Testis (tissue), 2 donors: ENCODE results near the gene ALOXE3.
A peak's percentile ranks its signal among the peaks of the same experiment; 100 is the strongest.

Source experiments
- POLR2A ChIP-seq: fragments of 450-650 bp; IDR thresholded peaks from one replicate; pipeline ENCODE4 v1.6.1; 2017; ENCODE audit warnings: antibody characterized with exemption, mild to moderate bottlenecking, moderate library complexity
- TF ChIP-seq, protein P1 (sequence below), 3 experiments: fragments of 450-650 bp in 2 of 3; fragments of 200-600 bp in 1 of 3; sonication (generic) in 1 of 3; IDR thresholded peaks; one replicate each; pipeline ENCODE4 v1.5.1; 2016 to 2019; ENCODE audit warnings: antibody characterized with exemption in 3 of 3, mild to moderate bottlenecking in 2 of 3, moderate library complexity in 1 of 3

DNA sequence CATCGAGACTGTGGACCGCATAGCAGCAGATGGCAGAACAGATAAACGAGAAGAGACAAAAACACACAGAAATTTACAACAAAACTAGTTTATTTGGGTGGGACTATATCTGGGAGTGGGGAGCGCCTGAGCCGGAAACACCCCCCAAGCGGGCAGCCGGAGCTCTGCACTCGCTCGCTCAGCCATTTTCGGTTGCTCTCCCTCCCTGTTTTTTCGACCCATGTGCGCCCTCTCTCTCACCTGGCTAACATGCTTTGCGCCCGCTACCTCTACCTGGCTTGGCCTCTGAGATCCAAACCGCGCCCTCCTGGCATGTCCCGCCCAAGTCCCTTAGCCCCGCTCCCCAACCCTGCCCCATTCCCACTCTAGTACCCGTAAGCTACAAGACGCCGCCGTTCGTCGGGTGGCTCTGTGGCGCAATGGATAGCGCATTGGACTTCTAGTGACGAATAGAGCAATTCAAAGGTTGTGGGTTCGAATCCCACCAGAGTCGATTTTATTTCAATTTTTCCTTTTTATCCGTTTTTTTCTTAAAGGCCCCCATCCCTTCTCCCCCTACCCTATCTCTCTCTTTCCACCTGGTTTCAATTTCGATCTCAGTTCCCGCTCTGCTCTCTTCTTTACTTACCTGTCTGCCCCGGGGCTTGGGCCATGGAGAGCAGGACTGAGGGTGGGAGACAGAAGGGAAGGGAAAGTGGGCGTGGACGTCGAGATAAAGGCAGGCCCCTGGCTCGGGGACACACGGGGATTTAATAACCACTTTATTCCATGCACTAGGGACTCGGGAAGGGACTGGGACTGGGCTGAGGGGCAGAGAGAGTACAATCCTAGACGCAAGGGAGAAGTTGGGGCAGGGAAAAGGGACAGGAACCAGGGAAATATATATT, 2.4 kb upstream of the ALOXE3 start:
- TF ChIP-seq, protein P1, sequence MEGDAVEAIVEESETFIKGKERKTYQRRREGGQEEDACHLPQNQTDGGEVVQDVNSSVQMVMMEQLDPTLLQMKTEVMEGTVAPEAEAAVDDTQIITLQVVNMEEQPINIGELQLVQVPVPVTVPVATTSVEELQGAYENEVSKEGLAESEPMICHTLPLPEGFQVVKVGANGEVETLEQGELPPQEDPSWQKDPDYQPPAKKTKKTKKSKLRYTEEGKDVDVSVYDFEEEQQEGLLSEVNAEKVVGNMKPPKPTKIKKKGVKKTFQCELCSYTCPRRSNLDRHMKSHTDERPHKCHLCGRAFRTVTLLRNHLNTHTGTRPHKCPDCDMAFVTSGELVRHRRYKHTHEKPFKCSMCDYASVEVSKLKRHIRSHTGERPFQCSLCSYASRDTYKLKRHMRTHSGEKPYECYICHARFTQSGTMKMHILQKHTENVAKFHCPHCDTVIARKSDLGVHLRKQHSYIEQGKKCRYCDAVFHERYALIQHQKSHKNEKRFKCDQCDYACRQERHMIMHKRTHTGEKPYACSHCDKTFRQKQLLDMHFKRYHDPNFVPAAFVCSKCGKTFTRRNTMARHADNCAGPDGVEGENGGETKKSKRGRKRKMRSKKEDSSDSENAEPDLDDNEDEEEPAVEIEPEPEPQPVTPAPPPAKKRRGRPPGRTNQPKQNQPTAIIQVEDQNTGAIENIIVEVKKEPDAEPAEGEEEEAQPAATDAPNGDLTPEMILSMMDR (IDR thresholded peaks at IDR 0.05) = peak in 1 of 3 experiments; percentile 18
- no peak for TF ChIP-seq POLR2A
